ENCODE measurements around the gene CPED1.

Gene CPED1

DNA sequence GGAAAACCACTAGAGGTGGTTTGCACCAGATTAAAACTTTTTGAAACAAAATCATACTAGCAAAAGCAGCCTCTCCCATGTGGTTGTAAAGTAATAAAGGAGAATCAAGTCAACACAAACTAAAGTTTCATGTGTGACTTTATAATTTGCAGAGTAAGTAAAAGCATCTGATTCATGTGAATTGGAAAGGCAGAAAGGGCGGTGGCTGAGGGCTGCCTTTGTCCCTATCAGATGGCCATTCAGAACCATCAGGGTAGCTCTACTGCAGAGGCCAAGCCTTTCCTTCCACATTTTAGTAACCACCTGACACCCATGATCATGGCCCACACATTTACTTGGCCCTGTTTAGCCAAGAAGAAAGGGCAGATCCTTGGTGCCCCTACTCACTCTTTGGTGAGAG lies 356.0 kb downstream of the CPED1 start:
- Histone ChIP-seq H3K27ac (no peak overlapping the region), H3K9ac (no peak overlapping the region), H2AFZ (no peak overlapping the region), H3K4me2 (ENCODE audit: low read length) (no peak overlapping the region), H3K9me3 (ENCODE audit: control insufficient read depth, low read length) (no peaks in the 10 kb centered on the region), H3K4me3 (ENCODE audit: low read depth, low read length) (no peak overlapping the region), H3K36me3 (ENCODE audit: control insufficient read depth, insufficient read depth, low read length) (no peaks in the 10 kb centered on the region), H3K4me1 (no peaks in the 10 kb centered on the region), H3K27me3 (ENCODE audit: control insufficient read depth, insufficient read depth, low read length) (no peaks in the 10 kb centered on the region), H3K79me2 (no peaks in the 10 kb centered on the region)
- TF ChIP-seq, protein P1, sequence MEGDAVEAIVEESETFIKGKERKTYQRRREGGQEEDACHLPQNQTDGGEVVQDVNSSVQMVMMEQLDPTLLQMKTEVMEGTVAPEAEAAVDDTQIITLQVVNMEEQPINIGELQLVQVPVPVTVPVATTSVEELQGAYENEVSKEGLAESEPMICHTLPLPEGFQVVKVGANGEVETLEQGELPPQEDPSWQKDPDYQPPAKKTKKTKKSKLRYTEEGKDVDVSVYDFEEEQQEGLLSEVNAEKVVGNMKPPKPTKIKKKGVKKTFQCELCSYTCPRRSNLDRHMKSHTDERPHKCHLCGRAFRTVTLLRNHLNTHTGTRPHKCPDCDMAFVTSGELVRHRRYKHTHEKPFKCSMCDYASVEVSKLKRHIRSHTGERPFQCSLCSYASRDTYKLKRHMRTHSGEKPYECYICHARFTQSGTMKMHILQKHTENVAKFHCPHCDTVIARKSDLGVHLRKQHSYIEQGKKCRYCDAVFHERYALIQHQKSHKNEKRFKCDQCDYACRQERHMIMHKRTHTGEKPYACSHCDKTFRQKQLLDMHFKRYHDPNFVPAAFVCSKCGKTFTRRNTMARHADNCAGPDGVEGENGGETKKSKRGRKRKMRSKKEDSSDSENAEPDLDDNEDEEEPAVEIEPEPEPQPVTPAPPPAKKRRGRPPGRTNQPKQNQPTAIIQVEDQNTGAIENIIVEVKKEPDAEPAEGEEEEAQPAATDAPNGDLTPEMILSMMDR (IDR thresholded peaks at IDR 0.05): no peak
